Upper lobe of left lung (tissue), 6 donors: ENCODE results near the gene SNRPA1. TPM values are rescaled to one million over a fixed set of nuclear protein-coding genes. Genes with fewer than 3 reads are reported as not detected.

Experiments
- ATAC-seq, 2 donors: fragments of 200-7000 bp; cut with Tn5 transposase; one replicate each; pipeline ENCODE4 v1.9.1; 2022; ENCODE audit warnings: mild to moderate bottlenecking in 2 of 2, moderate library complexity in 2 of 2; ENCODE audit not compliant: low FRiP score in 2 of 2
- DNase-seq, 2 donors: peaks; one replicate each; pipeline ENCODE4 v3.0.0-alpha.2; 2019 to 2020
- H3K27ac ChIP-seq, 4 donors: fragments of 200-600 bp; sonication (generic); one replicate each; pipeline ENCODE4 v1.5.1; 2016 to 2019
- H3K27me3 ChIP-seq, 4 donors: fragments of 200-600 bp; sonication (generic); one replicate each; pipeline ENCODE4 v1.5.1; 2017 to 2019
- H3K36me3 ChIP-seq, 4 donors: fragments of 200-600 bp; sonication (generic); one replicate each; pipeline ENCODE4 v1.5.1; 2016 to 2019
- H3K4me1 ChIP-seq, 4 donors: fragments of 200-600 bp; sonication (generic); one replicate each; pipeline ENCODE4 v1.5.1; 2018 to 2019
- H3K4me3 ChIP-seq, 4 donors: fragments of 200-600 bp; sonication (generic); one replicate each; pipeline ENCODE4 v1.5.1; 2017 to 2019; ENCODE audit warnings: mild to moderate bottlenecking in 2 of 4, moderate library complexity in 1 of 4
- H3K9me3 ChIP-seq, 4 donors: fragments of 200-600 bp; sonication (generic); one replicate each; pipeline ENCODE4 v1.5.1; 2018 to 2019
- EP300 ChIP-seq, 4 donors: sonication (generic); formaldehyde crosslinking; IDR thresholded peaks; one replicate each; pipeline ENCODE4 v1.5.1; 2017; ENCODE audit warnings: antibody characterized with exemption in 4 of 4, control low read depth in 2 of 4
- POLR2A ChIP-seq, 4 donors: fragments of 450-650 bp; IDR thresholded peaks; one replicate each; pipeline ENCODE4 v1.5.1; 2016 to 2017; ENCODE audit warnings: antibody characterized with exemption in 4 of 4, mild to moderate bottlenecking in 2 of 4
- POLR2AphosphoS5 ChIP-seq, 2 donors: sonication (generic); formaldehyde crosslinking; IDR thresholded peaks; one replicate each; pipeline ENCODE4 v1.5.1; 2017; ENCODE audit warnings: antibody characterized with exemption in 2 of 2
- WGBS, 2 donors: methylation state at CpG; one replicate each; pipeline ENCODE4 v1.1.5; 2017 to 2018; 5-methylcytosine and 5-hydroxymethylcytosine counted together
- total RNA-seq, 6 donors: library from RNA; depleted of rRNA in 4 of 6; stranded (reverse); fragments of >200 nt in 4 of 6; gene quantifications; one replicate each; pipeline versions ENCODE4 v1.1.0 to v1.2.1, GENCODE V29; 2016 to 2021
- TF ChIP-seq, protein P1 (sequence below), 6 experiments: fragments of 450-650 bp in 4 of 6; fragments of 200-600 bp in 2 of 6; sonication (generic) in 2 of 6; IDR thresholded peaks; one replicate each; pipeline ENCODE4 v1.5.1; 2016 to 2019; ENCODE audit warnings: antibody characterized with exemption in 6 of 6
- donor health status: DM: no; HTN: no; CAD: no; lungs with moderate emphysema.
- donor health status: DM: no; HTN: yes; CAD: no; lungs with severe emphysema.

SNRPA1 gene
- total RNA-seq, 6 donors from 2014 or later: 32.1 to 53.4 (median 40.2) TPM

DNA sequence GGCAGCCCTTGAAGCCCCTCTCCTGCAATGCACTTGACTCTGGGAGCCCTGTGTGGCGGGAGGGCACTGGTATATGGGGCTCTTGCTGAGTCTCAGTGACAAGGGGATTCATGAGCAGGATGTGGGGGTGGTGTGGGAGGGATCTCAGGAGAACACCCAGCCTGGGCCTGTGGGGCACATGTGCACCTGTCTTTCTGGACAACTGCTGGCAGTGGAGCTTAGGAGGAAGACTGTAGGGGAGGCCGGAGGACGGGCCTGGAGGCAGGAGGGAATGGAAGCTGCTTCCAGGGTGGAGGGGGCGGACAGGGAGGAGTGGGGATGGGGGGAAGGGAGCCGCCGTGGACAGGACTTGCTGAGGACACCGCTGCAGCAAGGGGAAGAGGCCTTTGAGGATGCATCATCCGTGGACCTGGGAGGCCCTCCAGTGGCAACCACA is 10.8 kb upstream of the SNRPA1 start:
- Histone ChIP-seq H3K27me3 (no peaks in the 10 kb centered on the region), H3K4me1 (no peaks in the 10 kb centered on the region), H3K27ac (no peak overlapping the region), H3K9me3 (no peaks in the 10 kb centered on the region), H3K36me3 (no peaks in the 10 kb centered on the region), H3K4me3 (no peak overlapping the region)
- TF ChIP-seq, protein P1, sequence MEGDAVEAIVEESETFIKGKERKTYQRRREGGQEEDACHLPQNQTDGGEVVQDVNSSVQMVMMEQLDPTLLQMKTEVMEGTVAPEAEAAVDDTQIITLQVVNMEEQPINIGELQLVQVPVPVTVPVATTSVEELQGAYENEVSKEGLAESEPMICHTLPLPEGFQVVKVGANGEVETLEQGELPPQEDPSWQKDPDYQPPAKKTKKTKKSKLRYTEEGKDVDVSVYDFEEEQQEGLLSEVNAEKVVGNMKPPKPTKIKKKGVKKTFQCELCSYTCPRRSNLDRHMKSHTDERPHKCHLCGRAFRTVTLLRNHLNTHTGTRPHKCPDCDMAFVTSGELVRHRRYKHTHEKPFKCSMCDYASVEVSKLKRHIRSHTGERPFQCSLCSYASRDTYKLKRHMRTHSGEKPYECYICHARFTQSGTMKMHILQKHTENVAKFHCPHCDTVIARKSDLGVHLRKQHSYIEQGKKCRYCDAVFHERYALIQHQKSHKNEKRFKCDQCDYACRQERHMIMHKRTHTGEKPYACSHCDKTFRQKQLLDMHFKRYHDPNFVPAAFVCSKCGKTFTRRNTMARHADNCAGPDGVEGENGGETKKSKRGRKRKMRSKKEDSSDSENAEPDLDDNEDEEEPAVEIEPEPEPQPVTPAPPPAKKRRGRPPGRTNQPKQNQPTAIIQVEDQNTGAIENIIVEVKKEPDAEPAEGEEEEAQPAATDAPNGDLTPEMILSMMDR (IDR thresholded peaks at IDR 0.05): no peak
- TF ChIP-seq POLR2A (IDR thresholded peaks at IDR 0.05) (no peak), EP300 (IDR thresholded peaks at IDR 0.05) (no peak), POLR2AphosphoS5 (IDR thresholded peaks at IDR 0.05) (no peak)
- ATAC-seq (no peak), DNase-seq (peak in 1 of 2 donors; percentile 12)
- WGBS, 2 donors: 84 to 85% methylated on average over 8 of the region's 8 CpGs

DNA sequence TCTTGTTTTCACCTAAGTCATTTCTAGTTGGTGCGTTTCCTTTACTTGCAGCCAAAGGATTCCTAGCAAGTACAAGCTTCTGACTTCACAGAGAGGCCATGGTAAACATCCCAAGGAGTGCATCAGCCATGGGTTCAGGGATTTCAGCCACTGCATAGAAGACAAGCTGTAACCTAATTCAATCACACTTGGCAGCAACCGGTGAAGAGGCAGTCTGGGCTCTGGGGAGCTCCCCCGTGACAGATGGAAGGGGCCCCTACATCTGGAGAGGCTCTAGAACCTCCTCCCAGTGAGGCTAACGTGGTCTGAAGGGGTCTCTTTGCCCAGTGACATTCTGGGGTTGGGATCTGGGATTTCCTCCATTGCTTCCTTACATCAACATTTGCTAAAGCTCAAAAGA is 8.4 kb upstream of the SNRPA1 start:
- WGBS, 2 donors: 81 to 88% methylated on average over 1 to 4 of the region's 4 CpGs
- ATAC-seq: no peak

DNA sequence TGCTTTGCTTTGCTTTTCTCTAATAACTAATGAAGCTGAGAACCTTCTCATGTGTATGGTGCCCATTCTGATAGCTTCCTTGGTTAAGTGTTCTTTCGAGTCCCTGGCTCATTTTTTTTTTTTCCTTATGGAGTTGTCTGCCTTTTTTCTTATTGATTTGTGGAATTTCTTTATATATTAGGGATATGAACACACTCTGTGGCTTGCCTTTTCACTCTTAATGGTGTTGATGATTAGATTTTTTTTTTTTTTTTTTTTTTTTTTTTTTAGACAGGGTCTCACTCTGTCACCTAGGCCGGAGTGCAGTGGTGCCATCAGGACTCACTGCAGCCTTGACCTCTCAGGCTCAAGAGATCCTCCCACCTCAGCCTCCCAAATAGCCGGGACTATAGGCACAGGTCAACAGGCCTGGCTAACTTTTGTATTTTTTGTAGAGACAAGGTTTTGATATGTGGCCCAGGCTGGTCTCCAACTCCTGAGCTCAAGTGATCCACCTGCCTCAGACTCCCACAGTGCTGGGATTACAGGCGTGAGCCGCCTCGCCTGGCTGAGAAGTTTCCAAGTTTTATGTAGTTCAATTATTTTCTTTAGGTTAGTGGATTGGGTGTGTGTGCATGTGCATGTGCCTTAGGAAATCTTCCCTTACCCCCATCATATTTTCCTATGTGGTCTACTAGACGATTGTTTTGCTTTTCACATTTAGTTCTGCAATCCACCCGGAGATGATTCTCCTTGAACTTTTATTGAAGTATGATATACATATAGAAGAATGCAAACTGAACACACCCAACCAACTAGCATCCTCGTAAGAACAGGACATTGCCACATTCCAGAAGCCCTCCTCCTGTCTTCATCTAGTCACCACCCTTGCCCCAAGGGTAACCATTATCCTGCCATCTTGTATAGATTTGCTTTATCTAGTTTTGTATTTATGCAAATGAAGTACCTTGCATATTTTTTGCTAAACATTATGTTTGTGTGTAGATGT is 1.7 kb upstream of the SNRPA1 start:
- Histone ChIP-seq H3K27ac (no peak overlapping the region), H3K36me3 (peaks cover 0 to 5% (median 2%) of the 10 kb centered on the region in 4 donors), H3K4me3 (peak overlapping the region in 1 of 4 donors; percentile 80), H3K27me3 (no peaks in the 10 kb centered on the region), H3K9me3 (no peaks in the 10 kb centered on the region), H3K4me1 (peaks cover 24 to 32% (median 25%) of the 10 kb centered on the region in 4 donors)
- 90 to 91% methylated on average over 9 of the region's 9 CpGs for WGBS, 2 donors
- DNase-seq (no peak), ATAC-seq (no peak)
- TF ChIP-seq POLR2AphosphoS5 (IDR thresholded peaks at IDR 0.05) (no peak), EP300 (IDR thresholded peaks at IDR 0.05) (no peak), POLR2A (IDR thresholded peaks at IDR 0.05) (no peak)
- TF ChIP-seq, protein P1 (IDR thresholded peaks at IDR 0.05): no peak

More for the DNA sequence above, 8.4 kb upstream of the SNRPA1 start:
- H3K27ac ChIP-seq: no peak overlapping the region
- TF ChIP-seq, protein P1 (IDR thresholded peaks at IDR 0.05): no peak
- TF ChIP-seq POLR2AphosphoS5 (IDR thresholded peaks at IDR 0.05): no peak
- no peak overlapping the region for H3K4me3 ChIP-seq
- no peaks in the 10 kb centered on the region for H3K36me3 ChIP-seq
- H3K27me3 ChIP-seq: no peaks in the 10 kb centered on the region
- peaks cover 0 to 3% (median 0%) of the 10 kb centered on the region in 4 donors for H3K4me1 ChIP-seq
- no peaks in the 10 kb centered on the region for H3K9me3 ChIP-seq
- no peak for DNase-seq

DNA sequence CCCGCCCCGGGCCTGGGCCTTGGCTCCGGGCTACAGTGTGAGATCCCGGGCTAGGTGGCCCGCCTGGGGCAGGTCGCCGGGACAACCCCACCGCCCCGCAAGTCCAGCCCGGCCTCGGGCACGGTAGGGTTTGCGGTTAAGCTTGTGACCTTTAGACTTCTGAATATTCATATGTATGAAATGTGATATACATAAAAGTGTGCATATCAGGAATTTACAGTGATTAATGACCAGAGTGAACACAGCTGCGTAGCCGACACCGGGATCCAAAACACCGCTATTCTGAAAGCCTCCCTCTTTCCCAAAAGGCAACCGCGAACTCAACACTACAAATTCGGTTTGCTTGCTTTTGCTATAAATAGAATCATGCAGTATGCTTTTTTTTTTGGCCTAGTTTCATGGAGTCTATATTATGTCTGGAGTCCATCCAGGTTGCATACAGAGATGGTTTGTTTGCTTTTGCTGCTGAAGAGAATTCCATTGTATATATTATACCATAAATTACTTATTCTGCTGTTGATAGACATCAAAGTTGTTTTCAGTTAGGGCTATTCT is 636 bp upstream of the SNRPA1 start:
- 1 to 2% methylated on average over 8 to 20 of the region's 20 CpGs for WGBS, 2 donors
- Histone ChIP-seq H3K27me3 (no peaks in the 10 kb centered on the region), H3K4me3 (peak overlapping the region; percentile 79 to 100 (median 88)), H3K9me3 (no peaks in the 10 kb centered on the region), H3K27ac (peak overlapping the region; percentile 94 to 97 (median 96)), H3K36me3 (peaks cover 0 to 11% (median 2%) of the 10 kb centered on the region in 4 donors), H3K4me1 (peaks cover 24 to 34% (median 27%) of the 10 kb centered on the region in 4 donors)
- no peak for TF ChIP-seq EP300 (IDR thresholded peaks at IDR 0.05)
- no peak for TF ChIP-seq POLR2A (IDR thresholded peaks at IDR 0.05)
- TF ChIP-seq, protein P1 (IDR thresholded peaks at IDR 0.05): no peak
- no peak for TF ChIP-seq POLR2AphosphoS5 (IDR thresholded peaks at IDR 0.05)
- peak in 1 of 2 donors; percentile 89 for DNase-seq
- no peak for ATAC-seq
